ENCODE results near the gene RETREG1. TPM values are rescaled to one million over a fixed set of nuclear protein-coding genes. Genes with fewer than 3 reads are reported as not detected.

Gene RETREG1
- total RNA-seq, 1 experiment from 2014 or later: 3.4 TPM

DNA sequence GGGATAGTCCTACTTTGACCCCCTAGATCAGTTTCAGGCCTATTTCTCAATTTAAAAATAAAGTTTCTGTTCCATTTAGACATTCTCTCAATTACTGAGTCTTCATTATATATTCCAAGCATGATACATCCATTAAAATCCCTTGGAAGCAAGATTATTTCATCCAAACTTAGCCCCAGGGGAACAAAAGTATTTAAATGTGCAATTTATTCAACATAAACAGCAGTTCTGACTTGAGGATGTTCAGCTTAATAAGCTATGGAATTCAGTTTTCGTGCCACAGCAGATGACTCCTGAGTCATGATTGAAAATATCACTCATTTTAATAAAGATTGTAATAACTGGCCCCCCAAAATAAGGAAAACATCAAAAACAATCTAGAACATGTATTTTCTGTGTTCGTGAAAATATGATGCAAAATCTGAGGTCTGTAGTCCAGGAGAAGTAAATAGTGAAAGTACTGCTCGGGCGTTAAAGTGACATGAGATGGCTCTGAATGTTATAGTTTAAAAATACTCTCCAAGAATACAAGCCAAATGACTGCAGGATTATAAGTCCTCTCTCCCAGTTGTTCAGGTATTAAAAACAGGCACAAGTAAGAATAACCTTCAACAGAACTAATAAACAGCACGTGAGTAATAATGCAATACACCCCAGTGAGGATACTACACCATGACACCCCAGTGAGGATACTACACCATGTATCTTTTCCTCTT is 67.1 kb downstream of the RETREG1 start:
- no peak overlapping the region for H2BK20ac ChIP-seq (ENCODE audit: low read depth, low read length, poor library complexity, severe bottlenecking)
- TF ChIP-seq, protein P1, sequence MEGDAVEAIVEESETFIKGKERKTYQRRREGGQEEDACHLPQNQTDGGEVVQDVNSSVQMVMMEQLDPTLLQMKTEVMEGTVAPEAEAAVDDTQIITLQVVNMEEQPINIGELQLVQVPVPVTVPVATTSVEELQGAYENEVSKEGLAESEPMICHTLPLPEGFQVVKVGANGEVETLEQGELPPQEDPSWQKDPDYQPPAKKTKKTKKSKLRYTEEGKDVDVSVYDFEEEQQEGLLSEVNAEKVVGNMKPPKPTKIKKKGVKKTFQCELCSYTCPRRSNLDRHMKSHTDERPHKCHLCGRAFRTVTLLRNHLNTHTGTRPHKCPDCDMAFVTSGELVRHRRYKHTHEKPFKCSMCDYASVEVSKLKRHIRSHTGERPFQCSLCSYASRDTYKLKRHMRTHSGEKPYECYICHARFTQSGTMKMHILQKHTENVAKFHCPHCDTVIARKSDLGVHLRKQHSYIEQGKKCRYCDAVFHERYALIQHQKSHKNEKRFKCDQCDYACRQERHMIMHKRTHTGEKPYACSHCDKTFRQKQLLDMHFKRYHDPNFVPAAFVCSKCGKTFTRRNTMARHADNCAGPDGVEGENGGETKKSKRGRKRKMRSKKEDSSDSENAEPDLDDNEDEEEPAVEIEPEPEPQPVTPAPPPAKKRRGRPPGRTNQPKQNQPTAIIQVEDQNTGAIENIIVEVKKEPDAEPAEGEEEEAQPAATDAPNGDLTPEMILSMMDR (conservative IDR thresholded peaks at IDR 0.05): no peak
- no peaks in the 10 kb centered on the region for H3K79me1 ChIP-seq (ENCODE audit: insufficient read depth, low read depth, low read length, poor library complexity, severe bottlenecking)
- H3K56ac ChIP-seq (ENCODE audit: insufficient read length, low read depth, low read length): no peak overlapping the region
- H3K4me1 ChIP-seq (ENCODE audit: insufficient read depth, low read length): no peaks in the 10 kb centered on the region
- Mint-ChIP-seq H3K27ac (no peak overlapping the region), H3K36me3 (ENCODE audit: insufficient read depth in 1 of 3, low read depth in 3 of 3) (no peaks in the 10 kb centered on the region), H3K9me3 (no peaks in the 10 kb centered on the region), H3K4me3 (no peak overlapping the region), H3K4me1 (peaks cover 11 to 14% of the 10 kb centered on the region in 2 experiments), H3K27me3 (ENCODE audit: low read depth) (no peaks in the 10 kb centered on the region)
- H4K8ac ChIP-seq (replicated peaks; ENCODE audit: insufficient read length, low read depth, low read length): no peak overlapping the region
- no peak overlapping the region for H3K23ac ChIP-seq (ENCODE audit: insufficient read length, low read depth, low read length)
- no peaks in the 10 kb centered on the region for H3K23me2 ChIP-seq (ENCODE audit: insufficient read length, low read depth, low read length, poor library complexity, severe bottlenecking)
- no peaks in the 10 kb centered on the region for H3K27me3 ChIP-seq (ENCODE audit: insufficient read depth, low read length)
- no CpG with 5 or more reads among the region's 5 CpGs for WGBS (ENCODE audit: extremely low coverage, insufficient read length, low lambda C conversion rate)
- no peak overlapping the region for H3T11ph ChIP-seq (ENCODE audit: low read length)
- no peaks in the 10 kb centered on the region for H3K9me3 ChIP-seq (ENCODE audit: control insufficient read depth, low read depth, low read length)
- no peak overlapping the region for H4K5ac ChIP-seq (ENCODE audit: insufficient read length, low read depth, low read length)
- H3K79me2 ChIP-seq (ENCODE audit: insufficient read depth, low read length): no peaks in the 10 kb centered on the region
- no peak overlapping the region for H2BK12ac ChIP-seq (ENCODE audit: insufficient read length, low read depth, low read length)
- H3K18ac ChIP-seq (ENCODE audit: insufficient read length, low read depth, low read length): no peak overlapping the region
- no peak overlapping the region for H2BK120ac ChIP-seq (ENCODE audit: low read depth, low read length, poor library complexity, severe bottlenecking)
- no peaks in the 10 kb centered on the region for H4K20me1 ChIP-seq (ENCODE audit: control insufficient read depth, insufficient read depth, insufficient read length)
- H2BK15ac ChIP-seq (ENCODE audit: low read depth, low read length): no peak overlapping the region
- no peak overlapping the region for H3K14ac ChIP-seq (ENCODE audit: insufficient read depth, low read length)
- H3K4ac ChIP-seq (ENCODE audit: low read depth, low read length): no peak overlapping the region
- H2BK5ac ChIP-seq (ENCODE audit: insufficient read length, low read length): no peak overlapping the region
- no peak overlapping the region for H3K4me2 ChIP-seq (ENCODE audit: insufficient read depth, insufficient read length, low read length)
- H4K91ac ChIP-seq (ENCODE audit: insufficient read length, low read depth, low read length): no peak overlapping the region
- DNase-seq: no peak
- H2AFZ ChIP-seq (ENCODE audit: low read length): no peak overlapping the region
- no peak overlapping the region for H3K9ac ChIP-seq (ENCODE audit: extremely low read depth, insufficient read length, low read length)
- H2AK5ac ChIP-seq (ENCODE audit: insufficient read length, low read length): no peak overlapping the region
- no peak overlapping the region for H3K27ac ChIP-seq (ENCODE audit: insufficient read length, low read depth, low read length)
